Trophoblast cell (in vitro differentiated cells and primary cell): ENCODE results near the gene PARVA.

ENCODE experiments used
- DNase-seq, 2 donors: peaks; one replicate each; pipeline ENCODE4 v3.0.0-alpha.2; 2016
- H2AFZ ChIP-seq: 2 replicates; pipeline ENCODE4 v1.6.1; 2013; ENCODE audit warnings: low read length, moderate library complexity, mild to moderate bottlenecking; ENCODE audit not compliant: insufficient read depth, poor library complexity
- H2AK5ac ChIP-seq: 2 replicates; pipeline ENCODE4 v1.6.1; 2013; ENCODE audit warnings: mild to moderate bottlenecking, low read length
- H2BK120ac ChIP-seq: 2 replicates; pipeline ENCODE4 v1.6.1; 2013; ENCODE audit warnings: low read length, mild to moderate bottlenecking, moderate library complexity; ENCODE audit not compliant: insufficient read depth, poor library complexity
- H2BK12ac ChIP-seq: 2 replicates; pipeline ENCODE4 v1.6.1; 2013; ENCODE audit warnings: mild to moderate bottlenecking, low read length, moderate library complexity
- H2BK5ac ChIP-seq: 2 replicates; pipeline ENCODE4 v1.6.1; 2013; ENCODE audit warnings: low read length, low read depth, moderate library complexity, mild to moderate bottlenecking; ENCODE audit not compliant: poor library complexity
- H3K14ac ChIP-seq: 2 replicates; pipeline ENCODE4 v1.6.1; 2013; ENCODE audit warnings: mild to moderate bottlenecking, low read length
- H3K18ac ChIP-seq: 2 replicates; pipeline ENCODE4 v1.6.1; 2013; ENCODE audit warnings: mild to moderate bottlenecking, low read length
- H3K23ac ChIP-seq: 2 replicates; pipeline ENCODE4 v1.6.1; 2013; ENCODE audit warnings: low read length
- H3K27ac ChIP-seq: 2 replicates; pipeline ENCODE4 v1.5.1; 2013; ENCODE audit warnings: low read depth, mild to moderate bottlenecking, inconsistent platforms, low read length, moderate library complexity
- H3K27me3 ChIP-seq: 2 replicates; pipeline ENCODE4 v1.6.1; 2013; ENCODE audit warnings: inconsistent platforms, mild to moderate bottlenecking, low read length, moderate library complexity; ENCODE audit not compliant: insufficient read depth
- H3K36me3 ChIP-seq, 2 experiments: 1 replicate in 1 of 2; 2 replicates in 1 of 2; pipeline ENCODE4 v1.6.1; 2013; ENCODE audit warnings: low read length in 2 of 2, mild to moderate bottlenecking in 2 of 2, moderate library complexity in 1 of 2; ENCODE audit not compliant: insufficient read depth in 2 of 2, control insufficient read depth in 1 of 2
- H3K4ac ChIP-seq: 2 replicates; pipeline ENCODE4 v1.6.1; 2013; ENCODE audit warnings: low read depth, mild to moderate bottlenecking, low read length, moderate library complexity
- H3K4me1 ChIP-seq, 2 experiments: 1 replicate in 1 of 2; 2 replicates in 1 of 2; pipeline ENCODE4 v1.6.1; 2013; ENCODE audit warnings: low read length in 2 of 2, mild to moderate bottlenecking in 2 of 2, moderate library complexity in 1 of 2; ENCODE audit not compliant: insufficient read depth in 2 of 2, control insufficient read depth in 1 of 2
- H3K4me2 ChIP-seq: 2 replicates; pipeline ENCODE4 v1.6.1; 2013; ENCODE audit warnings: inconsistent platforms, mild to moderate bottlenecking, low read length, moderate library complexity
- H3K4me3 ChIP-seq: 2 replicates; pipeline ENCODE4 v1.5.1; 2013; ENCODE audit warnings: mild to moderate bottlenecking, low read depth, low read length, inconsistent platforms
- H3K79me1 ChIP-seq: one replicate; pipeline ENCODE4 v1.6.1; 2013; ENCODE audit warnings: low read length
- H3K79me2 ChIP-seq: 2 replicates; pipeline ENCODE4 v1.6.1; 2013; ENCODE audit warnings: low read length, mild to moderate bottlenecking; ENCODE audit not compliant: control insufficient read depth, insufficient read depth, poor library complexity
- H3K9ac ChIP-seq: 2 replicates; pipeline ENCODE4 v1.6.1; 2013; ENCODE audit warnings: mild to moderate bottlenecking, low read length
- H3K9me3 ChIP-seq: 2 replicates; pipeline ENCODE4 v1.6.1; 2013; ENCODE audit warnings: low read depth, mild to moderate bottlenecking, control low read depth, inconsistent platforms, low read length; ENCODE audit not compliant: insufficient read depth
- H4K12ac ChIP-seq: 2 replicates; pipeline ENCODE4 v1.6.1; 2013; ENCODE audit warnings: low read depth, mild to moderate bottlenecking, low read length, moderate library complexity
- H4K8ac ChIP-seq: 2 replicates; pipeline ENCODE4 v1.6.1; 2013; ENCODE audit warnings: low read depth, mild to moderate bottlenecking, low read length, moderate library complexity
- H4K91ac ChIP-seq: one replicate; pipeline ENCODE4 v1.6.1; 2013; ENCODE audit warnings: low read depth, mild to moderate bottlenecking, low read length, moderate library complexity
- WGBS: extraction: QIAGEN DNeasy Blood & Tissue Kit; methylation state at CpG from one replicate; pipeline ENCODE4 v1.1.7; 2013; ENCODE audit warnings: missing lambda C conversion rate; ENCODE audit not compliant: insufficient read length, insufficient coverage; ENCODE audit errors: extremely low coverage; 5-methylcytosine and 5-hydroxymethylcytosine counted together

PARVA gene

GRCh38 chr11:12505183-12505582, 127.8 kb downstream of the PARVA start:
- Histone ChIP-seq H2BK12ac (no peak overlapping the region), H3K4ac (no peak overlapping the region), H3K4me3 (no peak overlapping the region), H3K4me1 (peaks cover 8 to 33% of the 10 kb centered on the region in 2 experiments), H3K14ac (no peak overlapping the region), H4K91ac (no peak overlapping the region), H3K36me3 (peaks cover 15 to 16% of the 10 kb centered on the region in 2 experiments), H3K18ac (no peak overlapping the region), H2BK120ac (no peak overlapping the region), H2AFZ (no peak overlapping the region), H3K79me2 (peaks cover 2% of the 10 kb centered on the region), H3K9ac (no peak overlapping the region), H3K27me3 (no peaks in the 10 kb centered on the region), H2BK5ac (no peak overlapping the region), H4K12ac (no peak overlapping the region), H3K23ac (no peak overlapping the region), H3K4me2 (no peak overlapping the region), H3K9me3 (no peaks in the 10 kb centered on the region), H4K8ac (no peak overlapping the region), H3K79me1 (peaks cover 22% of the 10 kb centered on the region), H3K27ac (no peak overlapping the region), H2AK5ac (no peak overlapping the region)
- WGBS, result no CpG with 5 or more reads among the region's 2 CpGs
- no peak for DNase-seq

- no peak overlapping the region for H2BK5ac ChIP-seq
Measured at GRCh38 chr11:12506404-12506921, 129.1 kb downstream of the PARVA start.

GRCh38 chr11:12507391-12507790, 130.0 kb downstream of the PARVA start:
- Histone ChIP-seq H3K9ac (no peak overlapping the region), H3K4ac (no peak overlapping the region), H3K9me3 (no peaks in the 10 kb centered on the region), H3K27me3 (no peaks in the 10 kb centered on the region), H4K8ac (no peak overlapping the region), H2BK120ac (peak overlapping the region; percentile 21), H3K79me2 (peaks cover 2% of the 10 kb centered on the region), H2AFZ (no peak overlapping the region), H3K36me3 (peaks cover 15 to 16% of the 10 kb centered on the region in 2 experiments), H3K4me3 (no peak overlapping the region), H3K79me1 (peaks cover 22% of the 10 kb centered on the region), H2AK5ac (no peak overlapping the region), H3K23ac (no peak overlapping the region), H2BK12ac (peak overlapping the region; percentile 2), H2BK5ac (peak overlapping the region; percentile 23), H3K4me2 (no peak overlapping the region), H4K12ac (no peak overlapping the region), H3K27ac (peak overlapping the region; percentile 63), H3K14ac (peak overlapping the region; percentile 50), H3K4me1 (peaks cover 10 to 31% of the 10 kb centered on the region in 2 experiments), H4K91ac (peak overlapping the region; percentile 62), H3K18ac (no peak overlapping the region)
- DNase-seq, result no peak
- no CpG with 5 or more reads among the region's 4 CpGs for WGBS

More at GRCh38 chr11:12506404-12506921, 129.1 kb downstream of the PARVA start:
- no peak for DNase-seq
- H3K27ac ChIP-seq, result no peak overlapping the region
- H4K8ac ChIP-seq, result no peak overlapping the region
- no peak overlapping the region for H3K4me2 ChIP-seq
- H4K12ac ChIP-seq, result no peak overlapping the region
- no peak overlapping the region for H2AK5ac ChIP-seq
- H3K79me2 ChIP-seq, result peaks cover 2% of the 10 kb centered on the region
- H3K23ac ChIP-seq, result no peak overlapping the region
- no peaks in the 10 kb centered on the region for H3K9me3 ChIP-seq
- H4K91ac ChIP-seq, result no peak overlapping the region
- H3K36me3 ChIP-seq, result peaks cover 15 to 16% of the 10 kb centered on the region in 2 experiments
- H3K27me3 ChIP-seq, result no peaks in the 10 kb centered on the region
- peaks cover 24% of the 10 kb centered on the region for H3K79me1 ChIP-seq
- H3K14ac ChIP-seq, result no peak overlapping the region
- H3K4me3 ChIP-seq, result no peak overlapping the region
- H3K4ac ChIP-seq, result no peak overlapping the region
- H3K9ac ChIP-seq, result no peak overlapping the region
- H2AFZ ChIP-seq, result no peak overlapping the region
- no peak overlapping the region for H3K18ac ChIP-seq
- no peak overlapping the region for H2BK120ac ChIP-seq
- H3K4me1 ChIP-seq, result peaks cover 11 to 33% of the 10 kb centered on the region in 2 experiments
- no peak overlapping the region for H2BK12ac ChIP-seq

GRCh38 chr11:12508151-12508751, 130.9 kb downstream of the PARVA start:
- peaks cover 16% of the 10 kb centered on the region for H3K79me1 ChIP-seq
- no peak overlapping the region for H4K12ac ChIP-seq
- H3K23ac ChIP-seq, result no peak overlapping the region
- DNase-seq, result peak in 1 of 2 donors; percentile 76
- H3K4me2 ChIP-seq, result no peak overlapping the region
- H4K8ac ChIP-seq, result no peak overlapping the region
- H3K27ac ChIP-seq, result peak overlapping the region; percentile 63
- H3K4ac ChIP-seq, result no peak overlapping the region
- no peaks in the 10 kb centered on the region for H3K9me3 ChIP-seq
- H2BK120ac ChIP-seq, result peak overlapping the region; percentile 39
- no CpG with 5 or more reads among the region's 4 CpGs for WGBS
- peaks cover 2% of the 10 kb centered on the region for H3K79me2 ChIP-seq
- H2BK5ac ChIP-seq, result peak overlapping the region; percentile 59
- H2BK12ac ChIP-seq, result no peak overlapping the region
- H3K9ac ChIP-seq, result no peak overlapping the region
- H3K27me3 ChIP-seq, result no peaks in the 10 kb centered on the region
- H2AFZ ChIP-seq, result no peak overlapping the region
- no peak overlapping the region for H2AK5ac ChIP-seq
- H3K4me1 ChIP-seq, result peaks cover 10 to 27% of the 10 kb centered on the region in 2 experiments
- H3K36me3 ChIP-seq, result peaks cover 17 to 20% of the 10 kb centered on the region in 2 experiments
- H4K91ac ChIP-seq, result no peak overlapping the region
- no peak overlapping the region for H3K4me3 ChIP-seq
- no peak overlapping the region for H3K14ac ChIP-seq
- no peak overlapping the region for H3K18ac ChIP-seq
